ENCODE data around the gene TDP1. TPM values are rescaled to one million over a fixed set of nuclear protein-coding genes. Genes with fewer than 3 reads are reported as not detected.

TDP1 gene
- total and polyA plus RNA-seq, 2 of the 13 experiments (the other 11 are each of a cell fraction or from before 2014, with no cell fraction given), result 16.4 to 31.2 TPM

DNA sequence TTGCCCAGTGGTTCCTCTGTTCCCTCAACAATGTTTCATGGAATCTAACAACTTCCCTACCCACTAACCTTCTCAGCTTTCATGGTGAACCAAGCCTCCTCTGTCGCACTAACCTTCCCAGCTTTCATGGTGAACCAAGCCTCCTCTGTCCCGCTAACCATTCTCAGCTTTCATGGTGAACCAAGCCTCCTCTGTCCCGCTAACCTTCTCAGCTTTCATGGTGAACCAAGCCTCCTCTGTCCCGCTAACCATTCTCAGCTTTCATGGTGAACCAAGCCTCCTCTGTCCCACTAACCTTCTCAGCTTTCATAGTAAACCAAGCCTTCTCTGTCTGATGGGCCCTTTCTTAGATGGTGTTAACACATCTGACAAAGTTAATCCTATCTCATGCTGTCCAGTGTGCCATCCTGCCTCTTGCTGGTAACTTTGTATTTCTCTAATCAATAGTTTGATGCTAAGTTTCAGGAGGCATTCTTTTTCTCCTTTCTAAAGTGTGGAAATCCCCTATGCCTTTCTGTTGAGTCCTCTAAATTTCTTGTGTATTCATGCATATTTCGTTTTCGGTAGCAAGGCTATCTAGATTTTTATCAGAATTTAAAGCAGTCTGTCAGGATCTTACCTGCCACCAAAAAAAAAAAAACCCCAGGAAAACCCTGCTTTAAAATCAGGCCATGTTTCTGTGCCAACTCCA lies 79.3 kb downstream of the TDP1 start:
- Histone ChIP-seq H2AFZ (ENCODE audit: low read length) (no peak overlapping the region), H3K9me3 (ENCODE audit: low read length) (no peaks in the 10 kb centered on the region), H3K79me2 (ENCODE audit: insufficient read depth, low read length) (no peaks in the 10 kb centered on the region), H3K27ac (ENCODE audit: extremely low read length, insufficient read depth, low read length) (no peak overlapping the region), H3K27me3 (ENCODE audit: control insufficient read depth in 1 of 2, insufficient read depth in 2 of 2, low read length in 2 of 2) (no peaks in the 10 kb centered on the region), H3K9ac (ENCODE audit: insufficient read depth, low read depth, low read length) (no peak overlapping the region), H3K4me3 (replicated peaks in 1 of 3; ENCODE audit: insufficient read depth in 1 of 3, low read depth in 2 of 3, low read length in 3 of 3) (no peak overlapping the region), H3K36me3 (replicated peaks in 1 of 2; ENCODE audit: control insufficient read depth in 1 of 2, insufficient read depth in 2 of 2, low read length in 2 of 2) (peaks cover 7 to 38% of the 10 kb centered on the region in 2 experiments; a peak in 4 of 5 replicates), H3K4me2 (ENCODE audit: low read depth, low read length) (no peak overlapping the region), H4K20me1 (ENCODE audit: insufficient read depth, low read length) (no peaks in the 10 kb centered on the region), H3K4me1 (ENCODE audit: insufficient read depth, low read length) (no peaks in the 10 kb centered on the region)
- ATAC-seq (no peak), DNase-seq (ENCODE audit: low spot score) (no peak), FAIRE-seq (no peak)
- ChIA-PET CTCF (ENCODE audit: low intra/inter-chr PET ratio, low total read pairs) (no interaction called here), POLR2A (no interaction called here)
- BruUV-seq (replicated peaks), result no TSS peak
- 97% methylated on average over 6 of the region's 6 CpGs for WGBS (ENCODE audit: low lambda C conversion rate)
- TF ChIP-seq TARDBP (CRISPR knock-in tag; IDR thresholded peaks at IDR 0.05) (no peak), ZNF788 (CRISPR knock-in tag; IDR thresholded peaks at IDR 0.05; ENCODE audit: borderline replicate concordance) (no peak), SMARCE1 (IDR thresholded peaks at IDR 0.05; ENCODE audit: borderline replicate concordance) (no peak)
- TF ChIP-seq, protein P1, sequence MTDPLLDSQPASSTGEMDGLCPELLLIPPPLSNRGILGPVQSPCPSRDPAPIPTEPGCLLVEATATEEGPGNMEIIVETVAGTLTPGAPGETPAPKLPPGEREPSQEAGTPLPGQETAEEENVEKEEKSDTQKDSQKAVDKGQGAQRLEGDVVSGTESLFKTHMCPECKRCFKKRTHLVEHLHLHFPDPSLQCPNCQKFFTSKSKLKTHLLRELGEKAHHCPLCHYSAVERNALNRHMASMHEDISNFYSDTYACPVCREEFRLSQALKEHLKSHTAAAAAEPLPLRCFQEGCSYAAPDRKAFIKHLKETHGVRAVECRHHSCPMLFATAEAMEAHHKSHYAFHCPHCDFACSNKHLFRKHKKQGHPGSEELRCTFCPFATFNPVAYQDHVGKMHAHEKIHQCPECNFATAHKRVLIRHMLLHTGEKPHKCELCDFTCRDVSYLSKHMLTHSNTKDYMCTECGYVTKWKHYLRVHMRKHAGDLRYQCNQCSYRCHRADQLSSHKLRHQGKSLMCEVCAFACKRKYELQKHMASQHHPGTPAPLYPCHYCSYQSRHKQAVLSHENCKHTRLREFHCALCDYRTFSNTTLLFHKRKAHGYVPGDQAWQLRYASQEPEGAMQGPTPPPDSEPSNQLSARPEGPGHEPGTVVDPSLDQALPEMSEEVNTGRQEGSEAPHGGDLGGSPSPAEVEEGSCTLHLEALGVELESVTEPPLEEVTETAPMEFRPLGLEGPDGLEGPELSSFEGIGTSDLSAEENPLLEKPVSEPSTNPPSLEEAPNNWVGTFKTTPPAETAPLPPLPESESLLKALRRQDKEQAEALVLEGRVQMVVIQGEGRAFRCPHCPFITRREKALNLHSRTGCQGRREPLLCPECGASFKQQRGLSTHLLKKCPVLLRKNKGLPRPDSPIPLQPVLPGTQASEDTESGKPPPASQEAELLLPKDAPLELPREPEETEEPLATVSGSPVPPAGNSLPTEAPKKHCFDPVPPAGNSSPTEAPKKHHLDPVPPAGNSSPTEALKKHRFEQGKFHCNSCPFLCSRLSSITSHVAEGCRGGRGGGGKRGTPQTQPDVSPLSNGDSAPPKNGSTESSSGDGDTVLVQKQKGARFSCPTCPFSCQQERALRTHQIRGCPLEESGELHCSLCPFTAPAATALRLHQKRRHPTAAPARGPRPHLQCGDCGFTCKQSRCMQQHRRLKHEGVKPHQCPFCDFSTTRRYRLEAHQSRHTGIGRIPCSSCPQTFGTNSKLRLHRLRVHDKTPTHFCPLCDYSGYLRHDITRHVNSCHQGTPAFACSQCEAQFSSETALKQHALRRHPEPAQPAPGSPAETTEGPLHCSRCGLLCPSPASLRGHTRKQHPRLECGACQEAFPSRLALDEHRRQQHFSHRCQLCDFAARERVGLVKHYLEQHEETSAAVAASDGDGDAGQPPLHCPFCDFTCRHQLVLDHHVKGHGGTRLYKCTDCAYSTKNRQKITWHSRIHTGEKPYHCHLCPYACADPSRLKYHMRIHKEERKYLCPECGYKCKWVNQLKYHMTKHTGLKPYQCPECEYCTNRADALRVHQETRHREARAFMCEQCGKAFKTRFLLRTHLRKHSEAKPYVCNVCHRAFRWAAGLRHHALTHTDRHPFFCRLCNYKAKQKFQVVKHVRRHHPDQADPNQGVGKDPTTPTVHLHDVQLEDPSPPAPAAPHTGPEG (CRISPR knock-in tag; IDR thresholded peaks at IDR 0.05), result no peak
- TF ChIP-seq, protein P2, sequence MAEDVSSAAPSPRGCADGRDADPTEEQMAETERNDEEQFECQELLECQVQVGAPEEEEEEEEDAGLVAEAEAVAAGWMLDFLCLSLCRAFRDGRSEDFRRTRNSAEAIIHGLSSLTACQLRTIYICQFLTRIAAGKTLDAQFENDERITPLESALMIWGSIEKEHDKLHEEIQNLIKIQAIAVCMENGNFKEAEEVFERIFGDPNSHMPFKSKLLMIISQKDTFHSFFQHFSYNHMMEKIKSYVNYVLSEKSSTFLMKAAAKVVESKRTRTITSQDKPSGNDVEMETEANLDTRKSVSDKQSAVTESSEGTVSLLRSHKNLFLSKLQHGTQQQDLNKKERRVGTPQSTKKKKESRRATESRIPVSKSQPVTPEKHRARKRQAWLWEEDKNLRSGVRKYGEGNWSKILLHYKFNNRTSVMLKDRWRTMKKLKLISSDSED (CRISPR knock-in tag; IDR thresholded peaks at IDR 0.05), result no peak
- TF ChIP-seq, protein P3, sequence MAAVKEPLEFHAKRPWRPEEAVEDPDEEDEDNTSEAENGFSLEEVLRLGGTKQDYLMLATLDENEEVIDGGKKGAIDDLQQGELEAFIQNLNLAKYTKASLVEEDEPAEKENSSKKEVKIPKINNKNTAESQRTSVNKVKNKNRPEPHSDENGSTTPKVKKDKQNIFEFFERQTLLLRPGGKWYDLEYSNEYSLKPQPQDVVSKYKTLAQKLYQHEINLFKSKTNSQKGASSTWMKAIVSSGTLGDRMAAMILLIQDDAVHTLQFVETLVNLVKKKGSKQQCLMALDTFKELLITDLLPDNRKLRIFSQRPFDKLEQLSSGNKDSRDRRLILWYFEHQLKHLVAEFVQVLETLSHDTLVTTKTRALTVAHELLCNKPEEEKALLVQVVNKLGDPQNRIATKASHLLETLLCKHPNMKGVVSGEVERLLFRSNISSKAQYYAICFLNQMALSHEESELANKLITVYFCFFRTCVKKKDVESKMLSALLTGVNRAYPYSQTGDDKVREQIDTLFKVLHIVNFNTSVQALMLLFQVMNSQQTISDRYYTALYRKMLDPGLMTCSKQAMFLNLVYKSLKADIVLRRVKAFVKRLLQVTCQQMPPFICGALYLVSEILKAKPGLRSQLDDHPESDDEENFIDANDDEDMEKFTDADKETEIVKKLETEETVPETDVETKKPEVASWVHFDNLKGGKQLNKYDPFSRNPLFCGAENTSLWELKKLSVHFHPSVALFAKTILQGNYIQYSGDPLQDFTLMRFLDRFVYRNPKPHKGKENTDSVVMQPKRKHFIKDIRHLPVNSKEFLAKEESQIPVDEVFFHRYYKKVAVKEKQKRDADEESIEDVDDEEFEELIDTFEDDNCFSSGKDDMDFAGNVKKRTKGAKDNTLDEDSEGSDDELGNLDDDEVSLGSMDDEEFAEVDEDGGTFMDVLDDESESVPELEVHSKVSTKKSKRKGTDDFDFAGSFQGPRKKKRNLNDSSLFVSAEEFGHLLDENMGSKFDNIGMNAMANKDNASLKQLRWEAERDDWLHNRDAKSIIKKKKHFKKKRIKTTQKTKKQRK (IDR thresholded peaks at IDR 0.05; ENCODE audit: low read length), result no peak
- TF ChIP-seq, protein P4, sequence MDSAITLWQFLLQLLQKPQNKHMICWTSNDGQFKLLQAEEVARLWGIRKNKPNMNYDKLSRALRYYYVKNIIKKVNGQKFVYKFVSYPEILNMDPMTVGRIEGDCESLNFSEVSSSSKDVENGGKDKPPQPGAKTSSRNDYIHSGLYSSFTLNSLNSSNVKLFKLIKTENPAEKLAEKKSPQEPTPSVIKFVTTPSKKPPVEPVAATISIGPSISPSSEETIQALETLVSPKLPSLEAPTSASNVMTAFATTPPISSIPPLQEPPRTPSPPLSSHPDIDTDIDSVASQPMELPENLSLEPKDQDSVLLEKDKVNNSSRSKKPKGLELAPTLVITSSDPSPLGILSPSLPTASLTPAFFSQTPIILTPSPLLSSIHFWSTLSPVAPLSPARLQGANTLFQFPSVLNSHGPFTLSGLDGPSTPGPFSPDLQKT (CRISPR knock-in tag; IDR thresholded peaks at IDR 0.05; ENCODE audit: borderline replicate concordance), result no peak
- TF ChIP-seq, protein P5, sequence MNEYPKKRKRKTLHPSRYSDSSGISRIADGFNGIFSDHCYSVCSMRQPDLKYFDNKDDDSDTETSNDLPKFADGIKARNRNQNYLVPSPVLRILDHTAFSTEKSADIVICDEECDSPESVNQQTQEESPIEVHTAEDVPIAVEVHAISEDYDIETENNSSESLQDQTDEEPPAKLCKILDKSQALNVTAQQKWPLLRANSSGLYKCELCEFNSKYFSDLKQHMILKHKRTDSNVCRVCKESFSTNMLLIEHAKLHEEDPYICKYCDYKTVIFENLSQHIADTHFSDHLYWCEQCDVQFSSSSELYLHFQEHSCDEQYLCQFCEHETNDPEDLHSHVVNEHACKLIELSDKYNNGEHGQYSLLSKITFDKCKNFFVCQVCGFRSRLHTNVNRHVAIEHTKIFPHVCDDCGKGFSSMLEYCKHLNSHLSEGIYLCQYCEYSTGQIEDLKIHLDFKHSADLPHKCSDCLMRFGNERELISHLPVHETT (CRISPR knock-in tag; conservative IDR thresholded peaks at IDR 0.05), result no peak
- in situ Hi-C loops (cut with HindIII; ENCODE audit: extremely low pct_ligation_motif_present, low pct_unique_long_range_greater_than_20kb) (no loop called here), intact Hi-C loops (cut with micrococcal nuclease; ENCODE audit: unreplicated experiment) (no loop called here)

Data from HepG2 (cell line).